GM12878 (cell line): ENCODE data around the gene LSAMP. TPM values are rescaled to one million over a fixed set of nuclear protein-coding genes. Genes with fewer than 3 reads are reported as not detected.

ENCODE experiments used
- ATAC-seq: fragments of 200-7000 bp; cut with Tn5 transposase; 3 replicates; pipeline ENCODE4 v1.9.1; 2020; ENCODE audit warnings: mild to moderate bottlenecking, moderate library complexity
- BruUV-seq: library from RNA; stranded (reverse); fragments of 400-500 nt; replicated peaks from 2 replicates; lab custom pipeline; 2021; lab: Mats Ljungman, UMichigan
- CTCF ChIA-PET: fragments of 300-600 bp; sonication (Branson Sonifier 250); formaldehyde crosslinking; extraction: SDS; loops from one replicate; lab custom pipeline; 2021; ENCODE audit warnings: inconsistent platforms; lab: Yijun Ruan, JAX
- POLR2A ChIA-PET: fragments of 350-600 bp; formaldehyde crosslinking; extraction: SDS; loops from one replicate; lab custom pipeline; 2021; ENCODE audit warnings: inconsistent platforms; lab: Charles Lee
- RAD21 ChIA-PET: fragments of 300-600 bp; sonication (Branson Sonifier 250); formaldehyde crosslinking; loops from one replicate; lab custom pipeline; 2023; ENCODE audit warnings: antibody characterized with exemption; ENCODE audit not compliant: unreplicated experiment; lab: Charles Lee
- SMC1A ChIA-PET: fragments of 300-600 bp; sonication (Branson Sonifier 250); formaldehyde crosslinking; loops from one replicate; lab custom pipeline; 2023; ENCODE audit not compliant: unreplicated experiment, uncharacterized antibody; lab: Charles Lee
- DNase-seq: peaks from one replicate; pipeline ENCODE4 v3.0.0-alpha.2; 2011; ENCODE audit warnings: low read depth, low spot score
- FAIRE-seq: peaks from 3 replicates; lab custom pipeline; 2011; peaks lifted over from hg19 to GRCh38; lab: Jason Lieb, UNC
- H2AFZ ChIP-seq: 2 replicates; pipeline ENCODE4 v1.6.0; 2011; ENCODE audit warnings: low read depth, low read length, control low read depth; ENCODE audit not compliant: control insufficient read depth
- H3K27ac ChIP-seq: 2 replicates; pipeline ENCODE4 v1.5.1; 2011; ENCODE audit warnings: control low read depth; ENCODE audit not compliant: control insufficient read depth, insufficient read depth
- H3K27me3 ChIP-seq, 2 experiments: replicated peaks in 1 of 2; 2 replicates each; pipeline versions ENCODE4 v1.6.0 to v1.6.1; 2011; ENCODE audit warnings: low read length in 1 of 2; ENCODE audit not compliant: control insufficient read depth in 2 of 2, insufficient read depth in 2 of 2
- H3K36me3 ChIP-seq, 2 experiments: 2 replicates each; pipeline ENCODE4 v1.5.1; 2011; ENCODE audit warnings: low read length in 1 of 2; ENCODE audit not compliant: control insufficient read depth in 2 of 2, insufficient read depth in 2 of 2
- H3K4me1 ChIP-seq: 2 replicates; pipeline ENCODE4 v1.6.1; 2011; ENCODE audit warnings: mild to moderate bottlenecking, low read length, moderate library complexity, mixed read lengths; ENCODE audit not compliant: control insufficient read depth, insufficient read depth
- H3K4me2 ChIP-seq: 2 replicates; pipeline ENCODE4 v1.6.0; 2011; ENCODE audit warnings: control low read depth; ENCODE audit not compliant: control insufficient read depth, insufficient read depth
- H3K4me3 ChIP-seq: fragments of 200-600 bp; sonication (generic); 2 replicates; pipeline ENCODE4 v1.5.1; 2016
- H3K79me2 ChIP-seq: 2 replicates; pipeline ENCODE4 v1.6.0; 2011; ENCODE audit warnings: low read length; ENCODE audit not compliant: control insufficient read depth, insufficient read depth
- H3K9ac ChIP-seq: 2 replicates; pipeline ENCODE4 v1.8.0; 2011; ENCODE audit warnings: low read length, control low read depth, mixed read lengths; ENCODE audit not compliant: control insufficient read depth, insufficient read depth
- H3K9me3 ChIP-seq: replicated peaks from 3 replicates; pipeline ENCODE4 v1.5.1; 2011; ENCODE audit warnings: mild to moderate bottlenecking, low read length; ENCODE audit not compliant: control insufficient read depth, insufficient read depth
- H4K20me1 ChIP-seq: 2 replicates; pipeline ENCODE4 v1.6.0; 2011; ENCODE audit not compliant: control insufficient read depth, insufficient read depth
- CHD1 ChIP-seq: IDR thresholded peaks from 2 replicates; pipeline ENCODE4 v1.6.1; 2012; ENCODE audit warnings: low read depth, low read length, improper control_type of control experiment
- FOXK2 ChIP-seq: fragments of 450-650 bp; IDR thresholded peaks from 2 replicates; pipeline ENCODE4 v1.6.1; 2017; ENCODE audit warnings: mild to moderate bottlenecking, moderate library complexity
- WGBS: methylation state at CpG from one replicate; pipeline ENCODE4 v1.1.6; 2016; ENCODE audit warnings: low lambda C conversion rate; ENCODE audit not compliant: insufficient replicate concordance, insufficient coverage; ENCODE audit errors: missing lambda C conversion rate; 5-methylcytosine and 5-hydroxymethylcytosine counted together
- in situ Hi-C: fragments of 300-500 bp; cut with MboI; formaldehyde crosslinking; loops from 9 replicates; pipeline ENCODE4 v1.14.3; 2018; ENCODE audit warnings: mixed read lengths
- intact Hi-C: fragments of 100-400 bp; cut with micrococcal nuclease; formaldehyde crosslinking; loops from one replicate; pipeline ENCODE4 v1.14.2; 2022; ENCODE audit not compliant: unreplicated experiment
- polyA plus RNA-seq, 11 experiments: library from polyadenylated mRNA; depleted of rRNA in 4 of 11; unstranded in 6 of 11; stranded (reverse) in 5 of 11; fragments of >200 nt; fragmentation: Nextera tagmentation in 4 of 11; fragmentation: Illumina TruSeq in 1 of 11; extraction: Ambion mirVana in 4 of 11; extraction: Trizol in 1 of 11; gene quantifications; 1 replicate in 1 of 11; 2 replicates in 10 of 11; pipeline versions ENCODE4 v1.2.1 to v1.2.3, GENCODE V29; 2011 to 2016; ENCODE audit warnings: inconsistent platforms in 2 of 11, missing spikeins in 2 of 11, low read depth in 1 of 11
- total RNA-seq, 4 experiments: library from RNA; depleted of rRNA in 3 of 4; stranded (reverse); fragments of >200 nt in 3 of 4; fragmentation: Illumina TruSeq in 1 of 4; extraction: Trizol in 1 of 4; gene quantifications; 2 replicates each; pipeline versions ENCODE4 v1.2.1 to v1.2.3, GENCODE V29; 2013 to 2021
- TF ChIP-seq, protein P1 (sequence below): IDR thresholded peaks from 2 replicates; pipeline ENCODE4 v1.6.1; 2011; ENCODE audit warnings: borderline replicate concordance, low read depth, mild to moderate bottlenecking, moderate library complexity, mixed read lengths, low read length; ENCODE audit not compliant: insufficient read depth; ENCODE audit errors: extremely low read length
- TF ChIP-seq, protein P2 (sequence below): fragments of 450-650 bp; IDR thresholded peaks from 2 replicates; pipeline ENCODE4 v1.6.1; 2017; ENCODE audit warnings: low read depth, mild to moderate bottlenecking, moderate library complexity
- TF ChIP-seq, protein P3 (sequence below): fragments of 450-650 bp; IDR thresholded peaks from 2 replicates; pipeline ENCODE4 v1.6.1; 2017; ENCODE audit warnings: mild to moderate bottlenecking, moderate library complexity

Gene LSAMP
- total and polyA plus RNA-seq, 10 of the 15 experiments (the other 5 are each of a cell fraction or from before 2014, with no cell fraction given): 2.0 to 12.7 (median 6.5) TPM

DNA sequence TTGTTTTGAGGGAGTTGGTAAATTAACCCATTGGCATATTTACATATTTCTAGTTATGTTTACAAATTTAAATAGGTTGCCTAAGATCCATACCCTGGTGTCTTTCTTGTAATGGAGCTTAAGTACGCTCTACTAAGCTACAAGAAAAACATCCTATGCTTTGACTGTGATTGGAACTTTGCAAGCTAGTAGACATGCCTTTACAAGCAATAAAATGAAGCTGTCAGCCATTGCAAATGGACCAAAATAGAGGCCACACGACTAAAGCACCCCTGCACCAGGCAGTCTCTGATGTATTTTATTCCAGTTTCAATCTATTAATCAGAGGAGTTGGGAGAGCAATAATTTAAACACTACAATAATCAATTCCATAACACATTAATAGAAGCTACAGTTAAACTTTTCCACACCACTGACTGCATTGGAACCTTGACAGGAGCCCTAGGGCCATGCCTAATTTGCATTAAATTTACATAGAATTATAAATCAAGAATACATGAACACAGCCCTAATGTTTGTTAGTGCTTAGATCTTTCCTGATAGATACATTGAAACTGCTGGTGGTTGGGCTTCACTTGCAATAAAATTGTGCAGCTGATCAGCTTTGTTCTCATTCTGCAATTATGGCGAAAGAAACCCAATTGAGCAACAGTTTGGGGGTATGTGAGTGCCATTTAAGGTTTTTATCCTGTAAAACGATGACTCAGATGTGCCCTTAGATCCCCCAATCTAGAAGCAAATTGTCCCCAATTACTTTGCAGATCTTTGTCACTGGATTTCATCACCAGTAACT is 360.1 kb downstream of the LSAMP start:
- ChIA-PET SMC1A (interaction anchor here (0.9 kb wide), 1 partner anchor 19 kb away, joined by 3 read pairs; no protein-coding TSS in a partner anchor), POLR2A (no interaction called here), RAD21 (interaction anchor here (0.6 kb wide), 1 partner anchor 9 kb away, joined by 3 read pairs; no protein-coding TSS in a partner anchor), CTCF (interaction anchor here (0.7 to 1.1 kb wide), 2 partner anchors 23 to 67 kb away, joined by 3 read pairs; no protein-coding TSS in a partner anchor)
- Histone ChIP-seq H3K27ac (no peak overlapping the region), H4K20me1 (no peaks in the 10 kb centered on the region), H3K4me3 (no peak overlapping the region), H3K79me2 (no peaks in the 10 kb centered on the region), H3K27me3 (no peaks in the 10 kb centered on the region), H3K9me3 (no peaks in the 10 kb centered on the region), H3K36me3 (no peaks in the 10 kb centered on the region), H3K9ac (no peak overlapping the region), H3K4me2 (no peak overlapping the region), H2AFZ (no peak overlapping the region), H3K4me1 (no peaks in the 10 kb centered on the region)
- DNase-seq (no peak), FAIRE-seq (no peak), ATAC-seq (no peak)
- TF ChIP-seq, protein P1, sequence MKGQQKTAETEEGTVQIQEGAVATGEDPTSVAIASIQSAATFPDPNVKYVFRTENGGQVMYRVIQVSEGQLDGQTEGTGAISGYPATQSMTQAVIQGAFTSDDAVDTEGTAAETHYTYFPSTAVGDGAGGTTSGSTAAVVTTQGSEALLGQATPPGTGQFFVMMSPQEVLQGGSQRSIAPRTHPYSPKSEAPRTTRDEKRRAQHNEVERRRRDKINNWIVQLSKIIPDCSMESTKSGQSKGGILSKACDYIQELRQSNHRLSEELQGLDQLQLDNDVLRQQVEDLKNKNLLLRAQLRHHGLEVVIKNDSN: no peak
- TF ChIP-seq, protein P2, sequence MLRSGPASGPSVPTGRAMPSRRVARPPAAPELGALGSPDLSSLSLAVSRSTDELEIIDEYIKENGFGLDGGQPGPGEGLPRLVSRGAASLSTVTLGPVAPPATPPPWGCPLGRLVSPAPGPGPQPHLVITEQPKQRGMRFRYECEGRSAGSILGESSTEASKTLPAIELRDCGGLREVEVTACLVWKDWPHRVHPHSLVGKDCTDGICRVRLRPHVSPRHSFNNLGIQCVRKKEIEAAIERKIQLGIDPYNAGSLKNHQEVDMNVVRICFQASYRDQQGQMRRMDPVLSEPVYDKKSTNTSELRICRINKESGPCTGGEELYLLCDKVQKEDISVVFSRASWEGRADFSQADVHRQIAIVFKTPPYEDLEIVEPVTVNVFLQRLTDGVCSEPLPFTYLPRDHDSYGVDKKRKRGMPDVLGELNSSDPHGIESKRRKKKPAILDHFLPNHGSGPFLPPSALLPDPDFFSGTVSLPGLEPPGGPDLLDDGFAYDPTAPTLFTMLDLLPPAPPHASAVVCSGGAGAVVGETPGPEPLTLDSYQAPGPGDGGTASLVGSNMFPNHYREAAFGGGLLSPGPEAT: no peak
- TF ChIP-seq FOXK2 (no peak), CHD1 (no peak)
- TF ChIP-seq, protein P3, sequence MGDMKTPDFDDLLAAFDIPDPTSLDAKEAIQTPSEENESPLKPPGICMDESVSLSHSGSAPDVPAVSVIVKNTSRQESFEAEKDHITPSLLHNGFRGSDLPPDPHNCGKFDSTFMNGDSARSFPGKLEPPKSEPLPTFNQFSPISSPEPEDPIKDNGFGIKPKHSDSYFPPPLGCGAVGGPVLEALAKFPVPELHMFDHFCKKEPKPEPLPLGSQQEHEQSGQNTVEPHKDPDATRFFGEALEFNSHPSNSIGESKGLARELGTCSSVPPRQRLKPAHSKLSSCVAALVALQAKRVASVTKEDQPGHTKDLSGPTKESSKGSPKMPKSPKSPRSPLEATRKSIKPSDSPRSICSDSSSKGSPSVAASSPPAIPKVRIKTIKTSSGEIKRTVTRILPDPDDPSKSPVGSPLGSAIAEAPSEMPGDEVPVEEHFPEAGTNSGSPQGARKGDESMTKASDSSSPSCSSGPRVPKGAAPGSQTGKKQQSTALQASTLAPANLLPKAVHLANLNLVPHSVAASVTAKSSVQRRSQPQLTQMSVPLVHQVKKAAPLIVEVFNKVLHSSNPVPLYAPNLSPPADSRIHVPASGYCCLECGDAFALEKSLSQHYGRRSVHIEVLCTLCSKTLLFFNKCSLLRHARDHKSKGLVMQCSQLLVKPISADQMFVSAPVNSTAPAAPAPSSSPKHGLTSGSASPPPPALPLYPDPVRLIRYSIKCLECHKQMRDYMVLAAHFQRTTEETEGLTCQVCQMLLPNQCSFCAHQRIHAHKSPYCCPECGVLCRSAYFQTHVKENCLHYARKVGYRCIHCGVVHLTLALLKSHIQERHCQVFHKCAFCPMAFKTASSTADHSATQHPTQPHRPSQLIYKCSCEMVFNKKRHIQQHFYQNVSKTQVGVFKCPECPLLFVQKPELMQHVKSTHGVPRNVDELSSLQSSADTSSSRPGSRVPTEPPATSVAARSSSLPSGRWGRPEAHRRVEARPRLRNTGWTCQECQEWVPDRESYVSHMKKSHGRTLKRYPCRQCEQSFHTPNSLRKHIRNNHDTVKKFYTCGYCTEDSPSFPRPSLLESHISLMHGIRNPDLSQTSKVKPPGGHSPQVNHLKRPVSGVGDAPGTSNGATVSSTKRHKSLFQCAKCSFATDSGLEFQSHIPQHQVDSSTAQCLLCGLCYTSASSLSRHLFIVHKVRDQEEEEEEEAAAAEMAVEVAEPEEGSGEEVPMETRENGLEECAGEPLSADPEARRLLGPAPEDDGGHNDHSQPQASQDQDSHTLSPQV: no peak
- in situ Hi-C loops: no loop called here
- 0% methylated on average over 4 of the region's 4 CpGs for WGBS
- intact Hi-C loops: no loop called here
- BruUV-seq: no TSS peak
